Psoas muscle (tissue), 8 donors: ENCODE measurements around the gene SYNGR2. TPM values are rescaled to one million over a fixed set of nuclear protein-coding genes. Genes with fewer than 3 reads are reported as not detected.

Experiments
- ATAC-seq, 4 donors: fragments of 200-7000 bp; cut with Tn5 transposase; one replicate each; pipeline ENCODE4 v1.9.1; 2020; ENCODE audit warnings: moderate library complexity in 3 of 4, mild to moderate bottlenecking in 2 of 4
- DNase-seq, 2 donors: peaks; one replicate each; pipeline ENCODE4 v3.0.0-alpha.2; 2020
- H3K27ac ChIP-seq: fragments of 200-600 bp; one replicate; pipeline ENCODE4 v1.8.0; 2022
- H3K27me3 ChIP-seq, 3 donors: fragments of 200-600 bp in 1 of 3; one replicate each; pipeline versions ENCODE4 v1.6.1 to v1.8.0; 2013 to 2022; ENCODE audit warnings: low read length in 2 of 3, mild to moderate bottlenecking in 2 of 3, moderate library complexity in 1 of 3; ENCODE audit not compliant: insufficient read depth in 3 of 3
- H3K36me3 ChIP-seq, 2 donors: fragments of 200-600 bp in 1 of 2; one replicate each; pipeline versions ENCODE4 v1.6.1 to v1.8.0; 2013 to 2022; ENCODE audit warnings: low read depth in 1 of 2, mild to moderate bottlenecking in 1 of 2, moderate library complexity in 1 of 2; ENCODE audit not compliant: insufficient read depth in 1 of 2
- H3K4me1 ChIP-seq: fragments of 200-600 bp; one replicate; pipeline ENCODE4 v1.8.0; 2022
- H3K4me3 ChIP-seq: fragments of 200-600 bp; one replicate; pipeline ENCODE4 v1.8.0; 2022; ENCODE audit warnings: mild to moderate bottlenecking
- H3K9me3 ChIP-seq: fragments of 200-600 bp; one replicate; pipeline ENCODE4 v1.8.0; 2022
- WGBS, 3 donors: extraction: QIAGEN DNeasy Blood & Tissue Kit; methylation state at CpG; one replicate each; pipeline versions ENCODE4 v1.1.6 to v1.1.7; 2013; 5-methylcytosine and 5-hydroxymethylcytosine counted together
- intact Hi-C, 2 donors: fragments of 100-400 bp; cut with DNase I; formaldehyde crosslinking; loops; one replicate each; pipeline versions ENCODE4 v1.11.0 to v1.14.2; 2022
- polyA plus RNA-seq, 3 donors: library from polyadenylated mRNA; stranded (reverse); fragments of 200-250 nt; gene quantifications; one replicate each; pipeline ENCODE4 v1.2.3, GENCODE V29; 2013
- total RNA-seq, 4 donors: library from RNA; stranded (reverse); fragmentation: NEBNext Ultra II Directional in 2 of 4; extraction: Animal tissue kit (Norgen Biotek cat#: 25700) in 2 of 4; gene quantifications; one replicate each; pipeline versions ENCODE4 v1.2.1 to v1.2.4, GENCODE V29; 2021 to 2023
- TF ChIP-seq, protein P1 (sequence below): fragments of 200-600 bp; IDR thresholded peaks from one replicate; pipeline ENCODE4 v1.8.0; 2022; ENCODE audit warnings: antibody characterized with exemption
- donor health status: healthy with polysubstance abuse.
- donor health status: DM: no; HTN: no; CAD: no; lungs with moderate emphysema.
- donor health status: Bipolar disorder and iron deficiency.
- donor health status: healthy.
- donor health status: DM: yes; HTN: yes; CAD: no.
- donor health status: DM: no; HTN: no; CAD: no.
- donor health status: DM: no; HTN: no; CAD: no.
- donor health status: DM: yes; HTN: yes; CAD: no.

Gene SYNGR2
- total and polyA plus RNA-seq, 7 donors: 61.7 to 313 (median 181) TPM

DNA sequence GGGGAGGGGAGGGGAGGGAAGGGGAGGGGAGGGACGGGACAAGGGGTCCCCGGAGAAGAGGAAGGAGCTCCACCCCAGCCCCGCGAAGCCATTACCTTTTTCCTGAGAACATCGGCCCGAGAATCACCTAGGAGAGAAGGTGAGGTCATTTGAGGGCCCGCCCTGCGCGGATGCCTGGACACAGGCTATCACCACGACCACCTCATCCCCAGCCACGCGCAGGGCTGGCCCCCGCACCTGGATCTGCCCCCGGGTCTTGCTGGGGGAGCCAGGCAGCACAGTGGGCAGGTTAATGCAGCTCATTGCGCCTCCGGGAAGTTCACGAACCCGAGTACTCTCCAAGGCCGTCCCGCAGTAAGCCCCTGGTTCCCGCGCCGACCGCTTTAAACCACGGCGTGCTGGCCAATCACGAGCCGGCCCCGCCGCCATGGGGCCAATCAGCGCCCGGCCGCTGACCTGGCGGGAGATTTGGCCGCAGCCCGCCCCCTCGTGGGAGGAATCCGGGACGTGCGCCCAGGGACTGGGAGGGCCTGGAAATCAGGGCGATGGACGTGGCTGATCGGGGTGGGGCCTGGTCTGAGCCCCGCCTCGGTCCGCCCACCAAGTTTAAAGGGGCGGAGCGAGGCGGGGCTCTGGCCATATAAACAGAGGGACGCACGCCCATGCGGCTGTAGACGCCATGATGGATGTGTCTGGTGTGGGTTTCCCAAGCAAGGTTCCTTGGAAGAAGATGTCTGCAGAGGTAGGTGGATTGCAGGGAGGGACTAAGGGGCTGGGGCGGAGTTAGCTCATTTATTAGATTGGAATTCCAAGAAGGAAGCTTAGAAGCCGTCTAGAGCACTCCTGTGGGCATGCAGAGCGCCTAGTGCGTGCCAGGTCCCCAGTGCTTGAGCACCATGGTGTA lies 18.6 kb downstream of the SYNGR2 start, which contains the start of the genes AFMID and TK1:
AFMID (plus strand) TSS at position 671 of the 904 bp plus-strand sequence; CDS start at position 680, 9 bp downstream.
TK1 (minus strand) TSS at position 361 of the 904 bp plus-strand sequence; CDS start at position 303, 58 bp downstream.
- Histone ChIP-seq H3K27ac (peak within 1 kb of the TSS; percentile 71), H3K27me3 (no peaks in the 10 kb centered on the region), H3K4me3 (peak within 1 kb of the TSS; percentile 65), H3K4me1 (peaks cover 8% of the 10 kb centered on the region), H3K9me3 (no peaks in the 10 kb centered on the region), H3K36me3 (peaks cover 0 to 18% of the 10 kb centered on the region in 2 donors)
- intact Hi-C loops: loop anchor here in 1 of 2 donors (5.0 kb wide), 1 partner anchor 65 kb away; no protein-coding TSS in a partner anchor
- DNase-seq: peak; percentile 97 to 98
- ATAC-seq: peak; percentile 98 to 99 (median 98)
- TF ChIP-seq, protein P1, sequence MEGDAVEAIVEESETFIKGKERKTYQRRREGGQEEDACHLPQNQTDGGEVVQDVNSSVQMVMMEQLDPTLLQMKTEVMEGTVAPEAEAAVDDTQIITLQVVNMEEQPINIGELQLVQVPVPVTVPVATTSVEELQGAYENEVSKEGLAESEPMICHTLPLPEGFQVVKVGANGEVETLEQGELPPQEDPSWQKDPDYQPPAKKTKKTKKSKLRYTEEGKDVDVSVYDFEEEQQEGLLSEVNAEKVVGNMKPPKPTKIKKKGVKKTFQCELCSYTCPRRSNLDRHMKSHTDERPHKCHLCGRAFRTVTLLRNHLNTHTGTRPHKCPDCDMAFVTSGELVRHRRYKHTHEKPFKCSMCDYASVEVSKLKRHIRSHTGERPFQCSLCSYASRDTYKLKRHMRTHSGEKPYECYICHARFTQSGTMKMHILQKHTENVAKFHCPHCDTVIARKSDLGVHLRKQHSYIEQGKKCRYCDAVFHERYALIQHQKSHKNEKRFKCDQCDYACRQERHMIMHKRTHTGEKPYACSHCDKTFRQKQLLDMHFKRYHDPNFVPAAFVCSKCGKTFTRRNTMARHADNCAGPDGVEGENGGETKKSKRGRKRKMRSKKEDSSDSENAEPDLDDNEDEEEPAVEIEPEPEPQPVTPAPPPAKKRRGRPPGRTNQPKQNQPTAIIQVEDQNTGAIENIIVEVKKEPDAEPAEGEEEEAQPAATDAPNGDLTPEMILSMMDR: peak; percentile 76
- 4 to 6% (median 5%) methylated on average over 48 to 57 of the region's 57 CpGs for WGBS, 3 donors

DNA sequence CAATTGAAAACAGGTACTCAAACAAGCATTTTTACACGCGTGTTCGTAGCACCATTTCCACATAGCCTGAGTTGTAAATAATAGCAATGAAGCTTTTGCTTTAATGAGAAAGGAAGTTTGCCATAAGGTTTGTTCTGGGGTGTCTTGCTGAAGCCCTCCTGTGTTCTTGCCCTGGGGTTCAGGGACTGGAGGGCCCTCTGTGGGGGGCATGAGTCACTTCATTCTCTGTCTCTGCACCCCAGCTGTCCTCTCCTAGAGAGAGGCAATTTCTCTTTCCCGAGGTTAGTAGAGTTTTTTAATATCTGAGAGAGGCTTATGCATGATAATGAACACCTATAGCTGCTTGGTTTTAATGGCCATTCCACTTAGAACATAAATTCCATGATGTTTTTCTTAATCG lies 28.3 kb downstream of the SYNGR2 start:
- Histone ChIP-seq H3K27ac (no peak overlapping the region), H3K4me1 (no peaks in the 10 kb centered on the region), H3K4me3 (no peak overlapping the region), H3K9me3 (no peaks in the 10 kb centered on the region), H3K36me3 (peaks cover 0 to 49% of the 10 kb centered on the region in 2 donors), H3K27me3 (no peaks in the 10 kb centered on the region)
- 69 to 88% (median 87%) methylated on average over 5 of the region's 5 CpGs for WGBS, 3 donors
- DNase-seq: no peak
- TF ChIP-seq, protein P1: no peak
- ATAC-seq: no peak
- intact Hi-C loops: no loop called here

DNA sequence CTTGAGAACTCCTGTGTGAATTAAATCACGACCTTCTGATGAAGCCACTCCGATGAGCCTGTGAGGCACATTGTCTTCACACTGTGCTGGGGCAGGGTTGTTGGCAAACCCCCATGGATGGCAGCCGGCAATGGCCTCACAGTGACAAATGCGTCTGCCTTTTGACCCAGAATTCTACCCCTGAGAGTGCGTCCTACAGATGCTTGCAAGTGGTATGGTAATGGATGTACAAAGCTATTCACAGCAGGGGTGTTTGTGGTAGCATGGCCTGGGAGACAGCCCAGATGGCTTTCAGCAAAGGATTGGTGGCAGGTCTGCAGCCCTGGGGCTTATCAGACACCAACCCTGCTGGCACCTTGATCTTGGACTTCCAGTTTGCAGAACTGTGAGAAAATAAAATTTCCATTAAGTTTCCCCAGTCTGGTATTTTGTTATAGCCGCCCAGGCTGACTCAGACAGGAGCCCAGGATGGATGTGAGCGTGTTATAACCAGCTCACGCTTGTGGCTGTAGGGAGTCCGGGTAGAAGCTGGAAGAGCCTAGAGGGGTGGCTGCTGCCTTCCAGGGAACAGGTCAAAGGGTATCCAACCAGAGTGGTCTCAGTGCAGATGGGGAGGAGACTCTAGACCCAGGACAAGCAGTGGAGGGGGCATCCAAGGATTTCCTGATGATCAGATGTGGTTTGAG lies 28.9 kb downstream of the SYNGR2 start:
- Histone ChIP-seq H3K4me3 (no peak overlapping the region), H3K27ac (no peak overlapping the region), H3K4me1 (no peaks in the 10 kb centered on the region), H3K27me3 (no peaks in the 10 kb centered on the region), H3K36me3 (peaks cover 0 to 43% of the 10 kb centered on the region in 2 donors), H3K9me3 (no peaks in the 10 kb centered on the region)
- DNase-seq (no peak), ATAC-seq (no peak)
- WGBS, 3 donors: 71 to 84% (median 74%) methylated on average over 9 of the region's 9 CpGs
- intact Hi-C loops: no loop called here
- TF ChIP-seq, protein P1: no peak

DNA sequence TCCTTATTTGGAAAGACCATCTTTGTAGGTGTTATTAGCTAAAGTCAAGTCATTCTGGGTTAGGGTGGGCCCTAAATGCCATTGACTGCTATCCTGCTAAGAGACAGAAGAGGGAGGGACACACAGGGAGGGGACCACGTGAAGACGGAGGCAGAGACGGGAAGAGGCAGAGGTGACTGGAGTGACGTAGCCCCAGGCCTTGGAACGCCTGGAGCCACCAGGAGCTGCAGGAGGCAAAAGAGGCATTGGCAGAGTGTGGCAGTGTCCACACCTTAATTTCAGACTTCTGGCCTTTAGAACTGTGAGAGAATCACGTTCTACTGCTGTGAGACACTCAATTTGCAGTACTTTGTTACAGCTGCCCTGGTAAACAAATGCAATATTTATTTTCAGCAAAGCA lies 32.1 kb downstream of the SYNGR2 start:
- no peaks in the 10 kb centered on the region for H3K9me3 ChIP-seq
- H3K36me3 ChIP-seq: peaks cover 0 to 23% of the 10 kb centered on the region in 2 donors
- intact Hi-C loops: no loop called here
- DNase-seq (no peak), ATAC-seq (no peak)
- TF ChIP-seq, protein P1: no peak
- 90 to 93% (median 91%) methylated on average over 6 of the region's 6 CpGs for WGBS, 3 donors
- H3K27me3 ChIP-seq: no peaks in the 10 kb centered on the region
- H3K4me3 ChIP-seq: no peak overlapping the region
- no peak overlapping the region for H3K27ac ChIP-seq
- no peaks in the 10 kb centered on the region for H3K4me1 ChIP-seq
